GM12875 (cell line): Measurements from ENCODE around the gene BID.

Experiments used
- H3K4me3 ChIP-seq: one replicate; pipeline ENCODE4 v1.5.1; 2011; ENCODE audit warnings: low read depth, low read length, control low read depth
- CTCF ChIP-seq: IDR thresholded peaks from 2 replicates; pipeline ENCODE4 v1.5.1; 2011; ENCODE audit warnings: low read depth, mild to moderate bottlenecking, control low read depth, inconsistent platforms, low read length, moderate library complexity, borderline replicate concordance; ENCODE audit not compliant: insufficient read depth

Gene BID

GRCh38 chr22:17783312-17783711, 9.0 kb upstream of the BID start:
- no peak for TF ChIP-seq CTCF
- H3K4me3 ChIP-seq: no peak overlapping the region

GRCh38 chr22:17782621-17783020, 8.4 kb upstream of the BID start:
- TF ChIP-seq CTCF: no peak
- H3K4me3 ChIP-seq: no peak overlapping the region

GRCh38 chr22:17782158-17782557, 7.9 kb upstream of the BID start:
- no peak for TF ChIP-seq CTCF
- H3K4me3 ChIP-seq: no peak overlapping the region

GRCh38 chr22:17781319-17782031, 7.2 kb upstream of the BID start:
- TF ChIP-seq CTCF: no peak

GRCh38 chr22:17780741-17781318, 6.6 kb upstream of the BID start:
- TF ChIP-seq CTCF: peak; percentile 4; the same call in 1 of the 2 replicates
- no peak overlapping the region for H3K4me3 ChIP-seq

More at GRCh38 chr22:17781319-17782031, 7.2 kb upstream of the BID start:
- H3K4me3 ChIP-seq: no peak overlapping the region

- H3K4me3 ChIP-seq: no peak overlapping the region
- no peak for TF ChIP-seq CTCF
These were observed 6.0 kb upstream of the BID start for GRCh38 chr22:17780116-17780740.
